Naive thymus-derived CD8-positive, alpha-beta T cell (primary cell): Measurements from ENCODE around the gene TMEM92. TPM values are rescaled to one million over a fixed set of nuclear protein-coding genes. Genes with fewer than 3 reads are reported as not detected.

ENCODE experiments used
- ATAC-seq, 2 donors: fragments of 150-1000 bp; cut with Tn5 transposase in 1 of 2; sonication (Bioruptor Pico), chemical (Tn5 transposase) in 1 of 2; 1 replicate in 1 of 2; 2 replicates in 1 of 2; pipeline ENCODE4 v1.10.0; 2021; ENCODE audit warnings: mild to moderate bottlenecking in 2 of 2, moderate library complexity in 2 of 2
- POLR2A ChIA-PET: fragments of 350-600 bp; sonication (Branson Sonifier 250); formaldehyde crosslinking; loops from one replicate; lab custom pipeline; 2021; ENCODE audit warnings: antibody characterized with exemption; lab: Charles Lee
- DNase-seq, 10 donors: peaks; one replicate each; pipeline versions ENCODE4 v3.0.0 to v3.0.0-alpha.2; 2020 to 2022
- H3K27ac Mint-ChIP-seq, 10 donors: one replicate each; pipeline ENCODE4 v1.8.0; 2020 to 2022; ENCODE audit warnings: mild to moderate bottlenecking in 10 of 10, mixed read lengths in 10 of 10, moderate library complexity in 4 of 10, inconsistent platforms in 1 of 10
- H3K27me3 Mint-ChIP-seq, 5 donors: one replicate each; pipeline ENCODE4 v1.8.0; 2021 to 2022; ENCODE audit warnings: mixed read lengths in 5 of 5
- H3K36me3 Mint-ChIP-seq, 3 donors: one replicate each; pipeline ENCODE4 v1.8.0; 2020 to 2022; ENCODE audit warnings: mixed read lengths in 3 of 3, mild to moderate bottlenecking in 2 of 3, inconsistent platforms in 1 of 3
- H3K4me1 Mint-ChIP-seq, 4 donors: one replicate each; pipeline ENCODE4 v1.8.0; 2021 to 2022; ENCODE audit warnings: mixed read lengths in 4 of 4
- H3K4me3 Mint-ChIP-seq, 10 donors: one replicate each; pipeline ENCODE4 v1.8.0; 2020 to 2022; ENCODE audit warnings: mild to moderate bottlenecking in 10 of 10, mixed read lengths in 10 of 10, moderate library complexity in 6 of 10, inconsistent platforms in 1 of 10
- H3K9me3 Mint-ChIP-seq, 9 donors: one replicate each; pipeline ENCODE4 v1.8.0; 2020 to 2022; ENCODE audit warnings: mixed read lengths in 9 of 9, mild to moderate bottlenecking in 3 of 9, inconsistent platforms in 1 of 9, moderate library complexity in 1 of 9
- polyA plus RNA-seq, 3 donors: library from polyadenylated mRNA; unstranded; fragments of 300-500 nt; fragmentation: Illumina TruSeq; gene quantifications; one replicate each; pipeline ENCODE4 v1.2.3, GENCODE V29; 2021
- total RNA-seq, 8 experiments: library from RNA in 2 of 8; stranded (reverse) in 2 of 8; gene quantifications; one replicate each; pipeline ENCODE4 v1.2.3 and lab custom pipeline; 2021 to 2026

TMEM92 gene
- total RNA-seq, result not detected
- not detected for polyA plus RNA-seq
- total RNA-seq (lab: John Stamatoyannopoulos, UW), result 0 reads per million in 6 experiments

DNA sequence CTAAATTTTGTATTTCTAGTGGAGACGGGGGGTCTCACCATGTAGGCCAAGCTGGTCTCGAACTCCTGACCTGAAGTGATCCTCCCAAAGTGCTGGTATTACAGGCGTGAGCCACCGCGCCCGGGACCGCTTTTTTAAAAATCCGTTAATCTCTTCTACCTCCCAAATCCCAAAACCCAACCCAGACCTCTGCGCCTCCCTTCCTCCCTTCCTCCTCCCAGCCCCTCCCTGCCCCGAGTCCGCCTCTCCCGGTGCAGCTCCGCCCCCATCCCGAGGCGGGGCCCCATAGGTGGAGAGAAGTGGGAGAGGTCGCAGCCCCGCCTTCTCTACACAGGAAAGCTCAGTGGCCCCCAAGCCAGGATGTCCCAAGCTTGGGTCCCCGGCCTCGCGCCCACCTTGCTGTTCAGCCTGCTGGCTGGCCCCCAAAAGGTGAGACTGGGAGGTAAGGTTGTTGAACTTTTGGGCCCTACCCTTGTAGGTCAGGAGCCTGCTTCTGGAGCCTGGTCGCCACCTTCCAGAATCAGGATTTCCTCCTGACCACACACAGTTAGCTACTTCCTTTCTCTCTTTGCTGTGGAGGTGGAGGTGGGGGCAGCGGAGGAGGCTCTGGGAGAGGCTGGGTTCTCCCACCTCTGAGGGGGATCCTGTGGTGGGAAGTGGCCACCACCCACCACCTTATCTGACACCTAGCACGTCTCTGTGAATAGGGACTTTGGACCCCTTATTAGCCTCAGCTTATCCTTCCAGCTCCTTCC is at the start of gene TMEM92:
Gene TMEM92, plus strand, starts transcription at position 325 of the 755 bp plus-strand sequence. Its CDS starts 36 bp downstream, at position 361.
- no peak for ATAC-seq
- peak within 1 kb of the TSS in 2 of 10 donors; percentile 43 to 79 for H3K27ac Mint-ChIP-seq

DNA sequence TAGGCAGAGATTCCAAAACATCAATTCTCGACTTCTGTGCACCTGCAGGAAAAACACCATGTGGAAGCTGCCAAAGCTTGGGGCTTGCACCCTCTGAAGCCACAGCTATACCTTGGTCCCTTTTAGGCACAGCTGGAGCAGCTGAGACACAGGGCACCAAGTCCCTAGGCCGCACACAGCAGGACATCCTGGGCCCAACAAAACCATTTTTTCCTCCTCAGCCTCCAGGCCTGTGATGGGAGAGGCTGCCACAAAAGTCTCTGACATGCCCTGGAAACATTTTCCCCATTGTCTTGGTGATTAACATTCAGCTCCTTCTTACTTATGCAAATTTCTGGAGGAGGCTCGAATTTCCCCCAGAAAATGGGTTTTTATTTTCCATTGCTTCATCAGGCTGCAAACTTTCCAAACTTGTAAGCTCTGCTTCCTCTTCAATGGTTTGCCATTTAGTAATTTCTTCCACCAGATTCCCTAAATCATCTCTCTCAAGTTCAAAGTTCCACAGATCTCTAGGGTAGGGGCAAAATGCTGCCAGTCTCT is 48.5 kb upstream of the TMEM92 start:
- peaks cover 0 to 40% (median 23%) of the 10 kb centered on the region in 9 donors for H3K9me3 Mint-ChIP-seq

More for the DNA sequence above, at the start of gene TMEM92:
- POLR2A ChIA-PET, result interaction anchor here (1.2 kb wide), 1 partner anchor 74 kb away, joined by 3 read pairs; no protein-coding TSS in a partner anchor
- Mint-ChIP-seq H3K4me1 (peaks cover 5 to 8% (median 7%) of the 10 kb centered on the region in 4 donors), H3K4me3 (peak within 1 kb of the TSS in 7 of 10 donors; percentile 0 to 47 (median 25)), H3K27me3 (peaks cover 21 to 69% (median 52%) of the 10 kb centered on the region in 5 donors), H3K9me3 (no peaks in the 10 kb centered on the region), H3K36me3 (no peaks in the 10 kb centered on the region)
- DNase-seq, result no peak

DNA sequence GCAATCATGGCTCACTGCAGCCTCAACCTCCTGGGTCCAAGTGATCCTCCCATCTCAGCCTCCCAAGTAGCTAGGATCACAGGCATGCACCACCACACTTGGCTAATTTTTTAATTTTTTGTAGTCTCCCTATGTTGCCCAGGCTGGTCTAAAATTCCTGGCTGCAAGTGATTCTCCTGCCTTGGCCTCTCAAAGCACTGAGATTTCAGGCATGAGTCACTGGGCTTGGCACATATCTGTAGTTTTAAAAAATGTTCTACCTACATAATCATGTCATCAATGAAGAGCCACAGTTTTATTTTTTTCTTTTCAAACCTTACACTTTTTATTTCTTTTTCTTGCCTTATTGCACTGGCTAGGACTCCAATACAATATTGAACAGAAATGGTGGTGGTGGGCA is 39.7 kb upstream of the TMEM92 start:
- peaks cover 13 to 40% (median 15%) of the 10 kb centered on the region in 5 donors for H3K27me3 Mint-ChIP-seq
- DNase-seq (no peak), ATAC-seq (no peak)
- no peak overlapping the region for H3K4me3 Mint-ChIP-seq
- H3K4me1 Mint-ChIP-seq, result no peaks in the 10 kb centered on the region
- peaks cover 0 to 23% (median 2%) of the 10 kb centered on the region in 9 donors for H3K9me3 Mint-ChIP-seq
- no peak overlapping the region for H3K27ac Mint-ChIP-seq
- no peaks in the 10 kb centered on the region for H3K36me3 Mint-ChIP-seq
- POLR2A ChIA-PET, result no interaction called here

More for the DNA sequence above, 48.5 kb upstream of the TMEM92 start:
- no peak overlapping the region for H3K27ac Mint-ChIP-seq
- POLR2A ChIA-PET, result no interaction called here
- no peak overlapping the region for H3K4me3 Mint-ChIP-seq
- DNase-seq, result no peak
- H3K36me3 Mint-ChIP-seq, result peaks cover 0 to 17% (median 17%) of the 10 kb centered on the region in 3 donors
- H3K4me1 Mint-ChIP-seq, result peaks cover 1 to 7% (median 5%) of the 10 kb centered on the region in 4 donors
- H3K27me3 Mint-ChIP-seq, result peaks cover 0 to 3% (median 0%) of the 10 kb centered on the region in 5 donors
- ATAC-seq, result no peak

DNA sequence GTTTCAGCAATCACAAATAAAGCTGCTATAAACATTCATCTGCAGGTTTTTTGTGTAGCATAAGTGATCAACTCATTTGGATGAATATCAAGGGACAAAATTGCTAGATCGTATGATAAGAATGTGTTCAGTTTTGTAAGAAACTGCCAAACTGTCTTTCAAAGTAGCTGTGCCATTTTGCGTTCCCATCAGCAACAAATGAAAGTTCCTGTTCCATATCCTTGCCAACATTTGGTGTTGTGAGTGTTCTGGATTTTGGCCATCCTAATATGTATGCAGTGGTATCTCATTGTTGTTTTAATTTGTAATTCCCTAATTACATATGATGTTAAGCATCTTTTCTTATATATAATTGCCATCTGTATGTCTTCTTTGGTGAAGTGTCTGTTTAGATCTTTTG is 36.4 kb upstream of the TMEM92 start:
- no peak for DNase-seq
- no peaks in the 10 kb centered on the region for H3K4me1 Mint-ChIP-seq
- no peak for ATAC-seq
- H3K9me3 Mint-ChIP-seq, result peaks cover 0 to 18% (median 2%) of the 10 kb centered on the region in 9 donors
- H3K27me3 Mint-ChIP-seq, result peaks cover 10 to 48% (median 26%) of the 10 kb centered on the region in 5 donors
- H3K36me3 Mint-ChIP-seq, result no peaks in the 10 kb centered on the region
- H3K4me3 Mint-ChIP-seq, result no peak overlapping the region
- POLR2A ChIA-PET, result no interaction called here
- H3K27ac Mint-ChIP-seq, result no peak overlapping the region

DNA sequence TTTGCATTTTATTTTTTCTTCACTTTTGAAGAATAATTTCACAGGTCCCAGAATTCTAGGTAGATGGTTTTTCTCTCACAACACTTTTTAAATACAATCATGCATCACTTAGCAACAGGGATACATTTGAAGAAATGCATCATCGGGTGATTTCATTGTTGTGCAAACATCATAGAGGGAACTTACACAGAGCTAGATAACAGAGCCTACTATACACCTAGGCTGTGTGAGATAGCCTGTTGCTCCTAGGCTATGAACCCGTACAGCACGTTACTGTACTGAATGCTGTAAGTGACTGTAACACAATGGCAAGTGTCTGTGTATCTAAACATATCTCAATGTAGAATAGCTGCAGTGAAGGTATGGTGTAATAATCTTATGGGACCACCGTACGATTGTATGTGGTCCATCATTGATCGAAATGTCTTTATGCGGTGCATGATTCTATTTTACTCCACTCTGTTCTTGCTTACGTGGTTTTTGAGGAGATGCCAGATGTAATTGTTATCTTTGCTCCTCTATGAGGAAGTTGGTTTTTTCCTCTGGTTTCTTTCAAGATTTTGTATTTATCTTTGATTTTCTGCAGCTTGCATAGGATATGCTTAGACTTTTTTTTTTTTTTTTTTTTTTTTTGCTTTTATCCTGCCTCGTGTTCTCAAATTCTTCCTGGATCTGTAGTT is 35.5 kb upstream of the TMEM92 start:
- H3K9me3 Mint-ChIP-seq, result peaks cover 0 to 12% (median 0%) of the 10 kb centered on the region in 9 donors
- no peaks in the 10 kb centered on the region for H3K36me3 Mint-ChIP-seq
- H3K27me3 Mint-ChIP-seq, result peaks cover 6 to 46% (median 30%) of the 10 kb centered on the region in 5 donors
- H3K27ac Mint-ChIP-seq, result no peak overlapping the region
- POLR2A ChIA-PET, result no interaction called here
- DNase-seq (no peak), ATAC-seq (no peak)
- no peak overlapping the region for H3K4me3 Mint-ChIP-seq
- H3K4me1 Mint-ChIP-seq, result no peaks in the 10 kb centered on the region

DNA sequence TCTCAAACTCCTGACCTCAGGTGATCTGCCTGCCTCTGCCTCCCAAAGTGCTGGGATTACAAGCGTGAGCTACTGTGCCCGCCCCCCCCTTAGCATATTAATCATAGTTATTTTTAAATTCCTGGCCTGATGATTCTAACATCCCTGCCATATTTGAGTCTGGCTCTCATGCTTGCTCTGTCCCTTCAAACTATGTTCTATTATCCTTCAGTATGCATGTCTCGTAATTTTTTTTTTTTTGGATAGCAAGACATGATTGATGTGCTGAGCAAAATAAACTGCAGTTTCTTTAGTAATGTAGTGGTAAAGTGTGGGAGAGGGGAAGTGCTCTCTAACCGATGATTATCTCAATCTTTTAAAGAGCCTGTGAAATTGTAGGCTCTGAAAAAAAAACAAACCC is 34.3 kb upstream of the TMEM92 start:
- DNase-seq, result no peak
- H3K27ac Mint-ChIP-seq, result no peak overlapping the region
- no peaks in the 10 kb centered on the region for H3K4me1 Mint-ChIP-seq
- peaks cover 0 to 6% (median 0%) of the 10 kb centered on the region in 9 donors for H3K9me3 Mint-ChIP-seq
- POLR2A ChIA-PET, result no interaction called here
- no peaks in the 10 kb centered on the region for H3K36me3 Mint-ChIP-seq
- peaks cover 9 to 44% (median 35%) of the 10 kb centered on the region in 5 donors for H3K27me3 Mint-ChIP-seq
- no peak for ATAC-seq
- no peak overlapping the region for H3K4me3 Mint-ChIP-seq

DNA sequence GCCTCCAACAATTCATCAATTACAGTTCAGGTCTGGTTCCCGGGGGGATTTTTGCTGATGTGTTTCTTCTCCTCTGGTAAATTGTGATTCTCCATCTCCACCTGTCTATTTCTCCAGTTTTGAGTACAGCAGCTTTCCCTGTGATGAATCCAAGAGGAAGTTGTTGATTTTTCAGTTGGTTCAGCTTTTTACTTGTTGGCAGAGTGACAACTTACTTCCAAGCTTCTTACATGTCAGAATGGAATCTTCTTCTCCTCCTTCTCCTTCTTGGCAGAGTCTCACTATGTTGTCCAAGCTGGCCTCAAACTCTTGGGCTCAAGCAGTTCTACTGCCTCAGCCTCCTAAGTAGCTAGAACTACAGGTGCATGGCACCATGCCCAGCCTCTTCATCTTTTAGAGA is 33.4 kb upstream of the TMEM92 start:
- H3K27me3 Mint-ChIP-seq, result peaks cover 7 to 37% (median 33%) of the 10 kb centered on the region in 5 donors
- POLR2A ChIA-PET, result no interaction called here
- peak overlapping the region in 1 of 10 donors; percentile 86 for H3K27ac Mint-ChIP-seq

DNA sequence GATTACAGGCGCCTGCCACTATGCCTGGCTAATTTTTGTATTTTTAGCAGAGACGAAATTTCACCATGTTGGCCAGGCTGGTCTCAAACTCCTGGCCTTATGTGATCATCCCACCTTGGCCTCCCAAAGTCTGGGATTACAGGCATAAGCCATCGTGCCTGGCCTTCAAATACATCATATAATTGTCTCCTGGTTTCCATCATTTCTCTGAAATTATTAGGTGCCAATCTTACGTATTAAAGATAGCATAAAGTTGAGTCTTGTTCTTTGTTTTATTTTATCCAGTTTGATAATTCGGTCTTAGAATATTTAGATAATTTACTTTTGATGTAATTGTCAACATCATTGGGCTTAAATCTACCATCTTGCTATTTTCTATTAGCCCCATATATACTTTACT is 32.8 kb upstream of the TMEM92 start:
- no peak for DNase-seq
- POLR2A ChIA-PET, result no interaction called here
- no peak overlapping the region for H3K27ac Mint-ChIP-seq
- no peaks in the 10 kb centered on the region for H3K36me3 Mint-ChIP-seq
- no peak overlapping the region for H3K4me3 Mint-ChIP-seq
- H3K27me3 Mint-ChIP-seq, result peaks cover 7 to 37% (median 31%) of the 10 kb centered on the region in 5 donors
- ATAC-seq, result no peak
- no peaks in the 10 kb centered on the region for H3K9me3 Mint-ChIP-seq
- no peaks in the 10 kb centered on the region for H3K4me1 Mint-ChIP-seq

More for the DNA sequence above, 33.4 kb upstream of the TMEM92 start:
- ATAC-seq, result no peak
- Mint-ChIP-seq H3K4me3 (no peak overlapping the region), H3K9me3 (no peaks in the 10 kb centered on the region), H3K36me3 (no peaks in the 10 kb centered on the region), H3K4me1 (no peaks in the 10 kb centered on the region)
- DNase-seq, result no peak

DNA sequence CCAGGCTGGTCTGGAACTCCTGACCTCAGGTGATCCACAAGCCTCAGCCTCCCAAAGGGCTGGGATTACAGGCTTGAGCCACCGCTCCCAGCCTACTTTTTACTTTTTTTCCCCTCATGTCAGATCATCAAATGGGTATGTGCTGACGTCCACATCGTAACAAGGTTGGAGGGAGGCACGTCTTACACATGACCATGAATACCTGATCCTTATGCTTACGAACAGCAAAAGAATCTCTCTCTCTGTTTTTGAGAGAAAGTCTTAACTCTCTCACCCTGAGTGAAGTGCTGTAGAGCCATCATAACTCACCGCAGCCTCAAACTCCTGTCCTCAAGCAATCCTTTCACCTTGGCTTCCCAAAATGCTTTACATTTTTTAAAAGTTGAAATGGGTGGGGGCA is 29.5 kb upstream of the TMEM92 start:
- Mint-ChIP-seq H3K4me3 (no peak overlapping the region), H3K36me3 (peaks cover 0 to 17% (median 7%) of the 10 kb centered on the region in 3 donors), H3K27ac (no peak overlapping the region), H3K9me3 (peaks cover 4 to 29% (median 18%) of the 10 kb centered on the region in 9 donors), H3K27me3 (peaks cover 14 to 49% (median 45%) of the 10 kb centered on the region in 5 donors), H3K4me1 (no peaks in the 10 kb centered on the region)
- POLR2A ChIA-PET, result no interaction called here
- no peak for DNase-seq
- ATAC-seq, result no peak

DNA sequence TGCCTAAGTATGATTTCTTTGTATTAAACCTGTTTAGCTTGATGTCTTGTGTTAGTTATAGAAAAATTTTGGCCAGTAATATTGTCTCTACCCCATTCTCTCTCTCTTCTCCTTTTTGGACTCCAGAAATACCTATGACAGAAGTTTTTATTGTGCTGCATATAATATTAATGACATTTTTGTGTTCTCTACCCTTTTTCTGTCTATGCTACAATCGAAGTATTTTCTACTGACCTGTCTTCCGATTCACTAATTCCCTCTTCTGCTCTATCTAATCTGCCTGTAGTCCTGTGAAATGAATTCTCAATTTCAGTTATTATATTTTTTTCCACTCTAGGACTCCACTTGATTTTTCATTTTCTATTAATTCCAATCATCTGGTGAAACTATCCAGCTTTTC is 26.0 kb upstream of the TMEM92 start:
- peaks cover 0 to 26% (median 7%) of the 10 kb centered on the region in 3 donors for H3K36me3 Mint-ChIP-seq
- peaks cover 13 to 37% (median 30%) of the 10 kb centered on the region in 5 donors for H3K27me3 Mint-ChIP-seq
- POLR2A ChIA-PET, result no interaction called here
- ATAC-seq (no peak), DNase-seq (no peak)
- H3K9me3 Mint-ChIP-seq, result peaks cover 4 to 39% (median 18%) of the 10 kb centered on the region in 9 donors
- H3K4me3 Mint-ChIP-seq, result no peak overlapping the region
- H3K4me1 Mint-ChIP-seq, result no peaks in the 10 kb centered on the region
- H3K27ac Mint-ChIP-seq, result no peak overlapping the region

DNA sequence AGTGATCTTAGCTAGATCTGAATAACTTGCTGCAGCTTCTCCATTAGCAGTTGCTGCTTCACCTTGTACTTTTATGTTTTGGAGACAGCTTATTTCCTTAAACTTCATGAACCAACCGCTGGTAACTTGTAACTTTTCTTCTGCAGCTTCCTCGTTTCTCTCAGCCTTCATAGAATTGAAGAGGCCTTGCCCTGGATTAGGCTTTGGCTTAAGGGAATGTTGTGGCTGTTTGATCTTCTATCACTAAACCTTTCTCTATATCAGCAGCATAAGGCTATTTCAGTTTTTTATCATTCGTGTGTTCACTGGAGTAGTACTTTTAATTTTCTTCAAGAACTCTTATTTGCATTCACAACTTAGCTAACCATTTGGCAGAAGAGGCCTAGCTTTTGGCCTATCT is 21.5 kb upstream of the TMEM92 start:
- POLR2A ChIA-PET, result no interaction called here
- Mint-ChIP-seq H3K4me1 (peaks cover 0 to 2% (median 0%) of the 10 kb centered on the region in 4 donors), H3K36me3 (peaks cover 0 to 26% (median 7%) of the 10 kb centered on the region in 3 donors), H3K27me3 (peaks cover 12 to 44% (median 27%) of the 10 kb centered on the region in 5 donors), H3K9me3 (peaks cover 4 to 31% (median 18%) of the 10 kb centered on the region in 9 donors), H3K27ac (no peak overlapping the region), H3K4me3 (no peak overlapping the region)
- no peak for ATAC-seq
- DNase-seq, result no peak

DNA sequence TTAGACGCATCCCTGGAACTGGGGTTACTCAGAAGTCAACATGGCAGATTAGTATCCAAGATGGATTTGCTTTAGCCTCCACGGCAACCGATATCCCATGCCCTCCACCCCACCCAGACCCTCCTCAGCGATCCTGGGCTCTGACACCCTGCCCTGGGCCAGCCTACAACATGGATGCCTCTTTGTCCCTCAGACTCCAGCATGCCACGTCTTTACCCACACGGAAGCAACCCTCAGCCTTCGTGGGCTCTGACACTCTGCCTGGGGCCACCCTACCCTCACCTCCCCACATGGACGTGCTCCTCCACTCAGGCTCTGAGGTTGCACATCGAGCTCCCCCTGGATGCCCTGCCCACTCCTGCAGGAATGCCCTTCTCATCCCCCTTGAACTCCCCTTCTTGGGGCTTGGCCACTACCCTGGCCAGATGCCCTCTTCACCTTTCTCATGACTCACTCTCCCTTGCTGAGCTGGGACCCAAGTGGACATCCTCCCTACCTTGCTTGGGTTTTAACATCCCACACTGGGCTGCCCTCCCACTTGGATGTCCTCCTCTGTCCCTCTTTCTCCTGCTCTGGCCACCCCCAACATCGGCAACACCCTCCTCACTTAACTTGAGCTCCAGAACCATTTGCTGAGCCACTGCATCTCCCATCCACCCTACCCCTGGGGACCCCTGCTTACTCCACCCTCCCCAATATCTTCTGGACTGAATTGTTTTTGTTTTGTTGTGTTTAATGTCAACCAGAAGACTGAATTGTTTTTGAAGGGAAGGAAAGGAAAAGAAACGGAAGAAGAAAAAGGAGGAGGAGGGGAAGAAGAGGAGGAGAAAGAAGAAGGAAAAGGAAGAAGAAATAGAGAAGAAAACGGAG is 18.3 kb upstream of the TMEM92 start:
- peak overlapping the region in 1 of 10 donors; percentile 83 for H3K27ac Mint-ChIP-seq
- H3K27me3 Mint-ChIP-seq, result peaks cover 3 to 20% (median 14%) of the 10 kb centered on the region in 5 donors
- H3K36me3 Mint-ChIP-seq, result peaks cover 0 to 7% (median 0%) of the 10 kb centered on the region in 3 donors
- no peak overlapping the region for H3K4me3 Mint-ChIP-seq
- POLR2A ChIA-PET, result interaction anchor here (0.7 kb wide), 1 partner anchor 36 kb away, joined by 3 read pairs; no protein-coding TSS in a partner anchor
- no peak for DNase-seq
- peaks cover 0 to 2% (median 0%) of the 10 kb centered on the region in 4 donors for H3K4me1 Mint-ChIP-seq
- no peak for ATAC-seq
- H3K9me3 Mint-ChIP-seq, result peaks cover 0 to 5% (median 0%) of the 10 kb centered on the region in 9 donors
